Measurements from ENCODE around the gene RRP1.

Gene RRP1, protein sequence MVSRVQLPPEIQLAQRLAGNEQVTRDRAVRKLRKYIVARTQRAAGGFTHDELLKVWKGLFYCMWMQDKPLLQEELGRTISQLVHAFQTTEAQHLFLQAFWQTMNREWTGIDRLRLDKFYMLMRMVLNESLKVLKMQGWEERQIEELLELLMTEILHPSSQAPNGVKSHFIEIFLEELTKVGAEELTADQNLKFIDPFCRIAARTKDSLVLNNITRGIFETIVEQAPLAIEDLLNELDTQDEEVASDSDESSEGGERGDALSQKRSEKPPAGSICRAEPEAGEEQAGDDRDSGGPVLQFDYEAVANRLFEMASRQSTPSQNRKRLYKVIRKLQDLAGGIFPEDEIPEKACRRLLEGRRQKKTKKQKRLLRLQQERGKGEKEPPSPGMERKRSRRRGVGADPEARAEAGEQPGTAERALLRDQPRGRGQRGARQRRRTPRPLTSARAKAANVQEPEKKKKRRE

DNA sequence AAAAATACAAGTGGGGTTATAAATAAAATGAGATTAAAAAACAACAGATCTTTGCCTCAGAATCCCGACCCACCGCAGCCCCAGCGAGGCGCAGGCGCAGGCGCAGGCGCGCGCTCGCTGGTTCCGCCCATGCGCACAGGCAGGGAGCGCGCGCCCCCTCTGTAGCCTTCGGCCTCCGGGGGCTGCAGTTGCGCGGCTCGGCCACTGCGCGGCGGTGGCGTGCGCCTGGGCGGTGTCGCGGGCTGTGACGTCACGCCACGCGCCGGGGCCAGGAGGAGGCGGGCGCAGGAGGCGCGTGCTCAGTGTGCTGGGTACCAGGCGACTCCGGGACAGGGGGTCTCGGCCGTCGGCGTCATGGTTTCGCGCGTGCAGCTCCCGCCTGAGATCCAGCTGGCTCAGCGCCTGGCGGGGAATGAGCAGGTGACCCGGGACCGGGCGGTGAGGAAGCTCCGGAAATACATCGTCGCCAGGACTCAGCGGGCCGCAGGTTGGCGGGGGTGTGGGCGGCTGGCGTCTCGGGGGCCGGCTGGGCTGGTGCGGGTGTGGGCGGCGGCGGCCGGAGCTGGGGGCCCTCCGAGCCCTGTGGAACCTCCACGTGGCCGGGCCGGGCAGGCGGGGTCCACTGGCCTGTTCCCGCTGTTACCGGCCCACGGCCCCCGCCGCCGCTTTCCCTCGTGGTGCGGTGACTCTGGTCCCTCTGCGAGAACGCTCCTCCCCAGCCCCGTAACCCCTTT, at the start of gene RRP1:
RRP1 (plus strand) TSS at position 302 of the 734 bp plus-strand sequence; CDS start at position 355, 53 bp downstream.
- peak; percentile 92 to 93 for DNase-seq

DNA sequence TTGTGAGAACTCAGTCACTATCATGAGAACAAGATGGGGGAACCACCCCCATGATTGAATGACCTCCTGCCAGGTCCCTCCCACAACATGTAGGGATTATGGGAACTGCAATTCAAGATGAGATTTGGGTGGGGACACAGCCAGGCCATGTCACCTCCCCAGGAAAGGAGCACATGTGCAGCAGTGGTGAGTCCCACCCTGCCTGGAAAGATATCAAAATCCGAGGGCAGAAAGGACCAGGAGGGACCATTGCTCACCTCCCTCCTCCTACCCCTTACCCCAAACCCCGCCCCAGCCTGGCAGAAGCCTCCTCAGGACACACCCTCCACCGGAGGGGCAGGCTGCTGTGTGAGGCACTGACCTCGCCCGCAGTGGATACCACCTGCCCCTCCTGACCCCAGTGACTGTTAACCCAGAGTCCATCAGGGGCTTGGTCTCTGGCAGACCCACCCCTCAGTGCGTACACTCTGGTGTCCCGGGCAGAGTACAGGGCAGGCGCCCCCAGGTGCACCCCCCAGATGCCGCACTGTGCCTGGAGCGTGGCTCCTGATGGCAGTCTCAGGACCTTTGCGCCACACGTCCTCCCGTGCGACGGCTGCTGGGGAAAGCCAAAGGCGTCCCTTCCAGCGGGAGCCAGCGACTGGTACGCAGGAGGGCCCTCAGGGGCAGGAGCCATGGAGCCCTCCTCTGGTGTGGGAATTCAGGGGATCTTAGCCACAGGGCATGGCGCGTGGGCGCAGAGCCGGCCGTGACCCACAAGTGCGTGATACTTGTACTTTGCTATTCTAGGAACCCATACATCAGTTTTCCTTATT, 49.5 kb upstream of the RRP1 start:
- DNase-seq: no peak

DNA sequence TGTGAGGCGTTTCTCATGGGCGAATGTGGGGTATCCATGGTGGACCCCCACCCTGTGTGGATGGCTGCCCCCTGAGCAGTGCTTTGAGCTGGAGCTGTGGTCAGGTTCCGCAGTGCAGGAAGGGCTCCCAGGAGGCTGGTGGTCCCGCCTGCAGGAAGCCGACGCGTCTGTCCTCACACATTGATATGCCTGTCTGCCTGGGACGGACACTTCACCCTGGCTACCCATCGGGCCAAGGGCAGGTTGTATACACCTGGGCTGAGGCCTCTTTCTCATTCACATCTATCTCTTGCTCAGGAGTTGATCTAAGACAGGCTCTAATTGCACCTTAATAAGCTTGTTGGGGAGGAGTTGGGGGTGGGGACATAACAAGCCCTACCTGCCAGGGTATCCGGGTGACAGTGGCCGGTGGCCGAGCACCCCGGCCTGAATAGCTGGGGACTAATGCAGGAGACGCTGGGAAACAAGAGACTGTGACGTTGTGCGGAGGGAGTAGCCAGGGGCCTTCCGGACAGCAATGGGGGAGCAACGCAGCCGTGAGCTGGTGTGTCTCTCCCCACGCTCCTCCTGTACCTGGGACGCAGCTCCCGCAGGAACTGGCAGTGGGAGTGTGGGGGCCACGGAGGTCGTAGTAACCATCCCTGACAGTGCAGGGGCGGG, 48.8 kb upstream of the RRP1 start:
- DNase-seq: no peak

DNA sequence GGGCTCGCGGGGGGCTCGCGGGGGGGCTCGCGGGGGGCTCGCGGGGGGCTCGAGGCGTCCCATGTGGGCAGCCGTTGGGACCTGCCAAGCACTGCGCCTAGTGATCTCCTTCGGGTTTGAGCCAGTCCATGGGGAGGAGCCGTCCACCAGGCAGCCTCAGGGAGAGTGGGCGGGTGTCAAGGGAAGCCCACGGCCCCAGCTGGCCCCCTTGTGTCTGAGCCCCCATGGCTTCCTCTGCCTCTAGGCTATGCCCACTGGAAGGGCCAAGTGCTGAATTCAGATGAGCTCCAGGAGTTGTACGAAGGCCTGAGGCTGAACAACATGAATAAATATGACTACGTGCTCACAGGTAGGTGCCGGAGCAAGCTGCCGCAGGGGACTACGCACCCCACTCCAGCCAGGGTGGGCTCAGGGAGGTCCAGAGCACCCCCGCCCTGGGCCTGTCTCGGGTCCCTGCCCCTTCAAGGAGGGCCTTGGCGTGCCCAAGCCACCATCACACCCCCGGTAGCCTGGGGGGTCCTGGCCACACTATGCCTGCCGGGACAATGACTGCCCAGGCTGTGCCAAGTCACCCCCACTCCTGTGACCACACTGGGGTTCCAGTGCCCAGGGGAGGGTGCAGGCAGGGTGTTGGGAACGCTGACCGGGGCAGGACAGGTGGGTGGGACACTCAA, 47.8 kb upstream of the RRP1 start:
- DNase-seq: no peak

DNA sequence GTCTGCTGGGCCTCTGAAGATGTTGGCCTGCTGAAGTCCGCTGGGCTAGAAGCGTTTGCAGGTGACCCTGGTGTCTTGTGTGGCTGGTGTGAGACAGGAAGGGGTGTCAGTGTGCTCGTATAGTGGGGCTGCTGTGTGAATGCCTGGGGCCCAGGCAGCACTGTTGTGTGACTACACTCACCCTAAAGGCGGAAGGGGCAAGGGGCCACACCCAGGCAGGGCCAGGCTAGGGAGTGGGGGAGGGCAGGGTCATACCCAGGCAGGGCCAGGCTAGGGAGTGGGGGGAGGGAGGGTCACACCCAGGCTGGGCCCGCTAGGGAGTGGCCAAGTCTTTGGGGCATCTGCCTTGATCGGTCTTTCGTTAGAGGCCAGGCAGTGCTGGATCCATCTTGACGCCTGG, 45.4 kb upstream of the RRP1 start:
- no peak for DNase-seq

DNA sequence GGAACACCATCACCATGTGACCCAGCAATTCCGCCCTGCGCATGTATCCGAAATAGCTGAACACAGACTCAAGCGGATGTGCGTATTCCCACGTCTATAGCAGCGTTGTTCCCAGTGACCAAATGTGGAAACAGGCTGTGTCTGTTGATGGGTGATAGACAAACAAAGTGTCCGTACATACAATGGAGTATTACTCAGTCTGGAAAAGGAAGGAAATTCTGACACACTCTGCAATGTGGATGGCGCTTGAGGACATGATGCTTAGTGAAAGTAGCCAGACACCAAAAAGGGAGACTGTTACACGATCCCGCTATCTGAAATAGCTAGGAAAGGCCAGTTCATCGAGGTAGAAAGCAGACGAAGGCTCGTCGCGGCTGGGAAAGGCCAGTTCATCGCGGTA, 44.7 kb upstream of the RRP1 start:
- DNase-seq: no peak

DNA sequence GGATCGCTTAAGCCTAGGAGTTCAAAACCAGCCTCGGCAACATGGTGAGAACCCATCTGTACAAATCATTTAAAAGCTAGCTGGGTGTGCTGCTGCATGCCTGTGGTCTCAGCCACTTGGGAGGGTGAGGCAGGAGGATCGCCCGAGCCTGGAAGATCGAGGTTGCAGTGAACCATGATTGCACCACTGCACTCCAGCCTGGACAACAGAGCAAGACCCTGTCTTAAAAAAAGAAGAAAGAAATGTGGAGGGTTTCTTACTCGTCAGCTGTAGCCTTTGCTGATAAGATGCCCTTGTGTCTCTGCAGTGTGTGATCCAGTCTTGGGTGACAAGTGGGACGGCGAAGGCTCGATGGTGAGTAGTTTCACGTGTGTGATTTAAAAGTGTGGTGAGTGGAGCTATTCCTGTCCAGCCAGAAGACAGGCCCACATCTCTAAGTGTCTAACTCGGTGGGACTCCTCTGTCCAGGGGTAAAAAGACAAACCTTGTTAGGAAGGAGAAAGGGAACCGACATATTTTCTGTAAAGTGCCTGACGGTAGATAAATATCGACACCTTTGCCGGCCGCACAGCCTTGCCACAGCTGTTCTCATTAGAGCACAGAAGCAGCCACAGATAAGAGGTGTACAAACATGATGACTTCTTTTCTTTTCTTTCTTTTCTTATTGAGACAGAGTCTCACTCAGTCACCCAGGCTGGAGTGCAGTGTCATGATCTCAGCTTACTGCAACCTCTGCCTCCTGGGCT, 43.4 kb upstream of the RRP1 start:
- DNase-seq: no peak

DNA sequence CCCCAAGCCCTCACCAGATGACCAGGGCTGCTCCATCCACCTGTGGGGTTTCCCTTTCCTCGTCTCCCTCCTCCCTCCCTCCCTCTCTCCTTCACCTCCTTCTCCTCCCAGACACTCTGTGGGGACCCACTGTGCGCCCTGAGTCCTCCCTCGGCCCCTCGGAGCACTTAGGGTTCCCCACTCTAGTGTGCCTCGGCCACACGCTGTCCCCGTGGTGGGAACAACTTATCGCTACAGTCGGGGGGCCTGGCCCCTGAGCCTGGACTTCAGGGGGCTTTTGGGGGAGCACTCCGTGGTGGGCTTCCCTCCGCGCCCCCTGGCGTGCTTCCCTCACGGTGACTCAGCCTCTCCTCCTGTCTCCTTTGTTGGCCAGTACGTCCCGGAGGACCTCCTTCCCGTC, 40.8 kb upstream of the RRP1 start:
- DNase-seq: no peak

DNA sequence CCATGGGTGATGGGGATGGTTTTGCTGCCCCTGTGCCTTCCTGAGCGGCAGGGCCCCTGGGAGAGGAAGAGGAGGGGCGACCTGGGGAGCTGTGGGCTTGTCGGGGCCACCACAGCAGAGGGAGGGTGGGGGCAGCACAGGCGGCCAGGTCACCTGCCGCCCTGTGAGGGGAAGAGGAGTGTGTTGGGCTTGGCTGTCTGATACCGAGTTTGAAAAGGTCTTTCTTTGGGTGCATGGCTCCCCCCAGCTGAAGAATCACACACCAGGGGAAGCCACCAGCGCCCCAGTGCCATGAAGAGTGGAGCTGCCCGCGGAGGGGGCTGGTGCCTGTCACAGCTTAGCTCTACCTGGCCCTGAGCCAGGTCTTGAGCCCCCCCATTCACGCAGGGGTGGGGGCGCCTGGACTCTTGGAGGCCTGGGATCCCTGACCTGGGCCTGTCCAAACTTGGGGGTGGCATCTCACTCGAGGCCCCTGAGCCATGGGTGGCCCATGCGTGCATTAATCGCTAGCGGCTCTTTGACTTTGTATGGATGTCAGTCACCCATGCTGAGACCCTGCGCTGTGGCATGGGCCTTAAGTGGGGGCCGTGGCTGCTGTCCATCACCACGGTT, 39.6 kb upstream of the RRP1 start:
- no peak for DNase-seq

DNA sequence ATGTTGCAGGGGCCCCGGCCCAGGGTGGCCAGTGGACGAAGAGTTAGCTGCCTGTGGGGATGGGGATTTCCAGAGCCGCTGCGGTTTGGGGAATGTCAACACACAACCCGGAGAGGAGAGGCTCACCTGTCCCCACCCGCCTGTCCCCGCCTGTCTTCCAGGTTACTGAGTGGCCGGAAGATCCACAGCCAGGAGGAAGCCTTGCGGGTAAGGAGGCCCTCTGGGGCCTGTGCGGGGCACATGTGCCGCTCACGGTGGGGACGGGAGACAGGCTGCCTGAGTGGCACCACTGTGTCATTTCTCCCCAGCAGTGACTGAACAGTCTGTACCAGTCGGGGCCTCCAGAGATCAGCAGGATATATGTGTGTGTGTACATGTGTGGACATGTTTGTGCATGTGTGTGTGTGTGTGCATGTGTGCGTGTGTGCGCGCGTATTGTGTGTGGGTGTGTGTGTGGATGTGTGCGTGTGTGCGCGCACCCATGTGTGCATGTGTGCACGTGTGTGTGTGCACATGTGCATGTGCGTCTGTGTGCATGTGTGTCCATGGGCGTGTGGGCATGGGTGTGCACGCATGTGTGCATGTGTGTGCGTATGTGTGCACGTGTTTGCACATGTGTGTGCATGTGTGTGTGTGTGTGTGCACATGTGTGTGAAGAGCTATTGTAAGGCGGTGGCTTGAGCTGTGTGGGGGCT, 38.9 kb upstream of the RRP1 start:
- no peak for DNase-seq

DNA sequence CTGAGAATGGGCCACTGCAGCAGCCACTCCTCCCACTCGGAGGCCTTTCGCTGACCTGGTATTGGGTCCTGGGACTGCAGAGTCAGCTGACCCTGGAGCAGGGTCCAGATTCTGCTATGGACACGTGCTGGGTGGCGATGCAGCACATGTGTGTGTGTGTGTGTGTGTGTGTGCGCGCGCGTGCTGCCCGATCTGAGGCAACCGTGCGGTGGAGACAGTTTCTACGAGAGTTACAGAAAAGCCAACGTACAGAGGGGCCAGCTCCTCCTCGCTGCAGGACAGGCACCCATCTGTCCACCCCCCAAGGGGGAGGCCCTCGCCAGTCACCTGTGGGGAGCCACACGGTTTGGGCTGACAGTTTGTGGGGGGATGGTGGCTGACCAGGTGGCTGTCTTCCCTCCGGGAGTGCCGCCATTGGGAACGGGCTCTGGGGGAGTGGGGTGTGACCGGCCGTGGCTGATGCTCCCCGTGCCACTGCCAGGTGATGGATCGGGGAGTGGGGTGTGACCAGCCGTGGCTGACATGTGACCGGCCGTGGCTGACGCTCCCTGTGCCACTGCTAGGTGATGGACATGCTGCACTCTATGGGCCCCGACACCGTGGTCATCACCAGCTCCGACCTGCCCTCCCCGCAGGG, 37.3 kb upstream of the RRP1 start:
- no peak for DNase-seq

DNA sequence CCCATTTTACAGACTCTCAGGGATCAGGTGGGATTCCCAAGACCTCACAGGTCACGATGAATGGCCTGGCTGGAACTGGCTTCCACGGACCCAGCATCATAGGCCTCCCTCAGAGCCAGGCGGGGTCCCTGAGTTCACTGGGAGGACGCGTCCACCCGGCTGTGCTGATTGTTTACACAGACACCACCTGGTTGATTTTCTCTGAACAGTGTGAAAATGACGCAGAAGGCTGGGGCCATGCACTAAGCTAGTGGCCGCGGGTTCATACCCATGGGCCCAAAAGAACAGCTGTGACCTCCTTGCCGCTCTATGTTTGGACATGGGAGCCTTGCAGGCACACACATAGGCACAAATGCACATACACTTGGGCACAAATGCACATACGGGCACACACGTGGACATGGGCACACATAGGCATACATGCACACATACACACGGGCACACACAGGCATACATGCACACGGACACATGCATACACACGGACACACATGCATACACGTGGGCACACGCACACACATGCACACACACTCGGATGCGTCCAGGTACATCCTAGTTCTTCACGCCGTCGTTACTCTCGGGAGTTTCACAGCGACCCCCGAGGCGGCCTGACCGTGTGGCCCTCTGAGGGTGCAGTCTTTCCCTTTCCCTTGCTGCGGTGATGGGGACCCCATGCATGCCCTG, 36.5 kb upstream of the RRP1 start:
- DNase-seq: no peak

DNA sequence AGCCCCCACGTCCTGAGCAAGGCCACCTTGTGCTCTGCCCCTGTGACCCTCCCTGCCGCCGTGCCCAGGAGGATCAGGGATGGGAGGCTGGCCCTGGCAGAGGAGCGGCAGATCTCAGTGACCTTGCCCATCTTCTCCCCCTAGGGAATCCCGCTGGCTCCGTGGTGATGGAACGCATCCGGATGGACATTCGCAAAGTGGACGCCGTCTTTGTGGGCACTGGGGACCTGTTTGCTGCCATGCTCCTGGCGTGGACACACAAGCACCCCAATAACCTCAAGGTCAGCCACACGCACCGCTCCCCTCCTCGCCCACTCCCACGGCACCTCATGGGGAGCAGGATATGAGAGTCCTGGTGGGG, 36.0 kb upstream of the RRP1 start:
- no peak for DNase-seq

DNA sequence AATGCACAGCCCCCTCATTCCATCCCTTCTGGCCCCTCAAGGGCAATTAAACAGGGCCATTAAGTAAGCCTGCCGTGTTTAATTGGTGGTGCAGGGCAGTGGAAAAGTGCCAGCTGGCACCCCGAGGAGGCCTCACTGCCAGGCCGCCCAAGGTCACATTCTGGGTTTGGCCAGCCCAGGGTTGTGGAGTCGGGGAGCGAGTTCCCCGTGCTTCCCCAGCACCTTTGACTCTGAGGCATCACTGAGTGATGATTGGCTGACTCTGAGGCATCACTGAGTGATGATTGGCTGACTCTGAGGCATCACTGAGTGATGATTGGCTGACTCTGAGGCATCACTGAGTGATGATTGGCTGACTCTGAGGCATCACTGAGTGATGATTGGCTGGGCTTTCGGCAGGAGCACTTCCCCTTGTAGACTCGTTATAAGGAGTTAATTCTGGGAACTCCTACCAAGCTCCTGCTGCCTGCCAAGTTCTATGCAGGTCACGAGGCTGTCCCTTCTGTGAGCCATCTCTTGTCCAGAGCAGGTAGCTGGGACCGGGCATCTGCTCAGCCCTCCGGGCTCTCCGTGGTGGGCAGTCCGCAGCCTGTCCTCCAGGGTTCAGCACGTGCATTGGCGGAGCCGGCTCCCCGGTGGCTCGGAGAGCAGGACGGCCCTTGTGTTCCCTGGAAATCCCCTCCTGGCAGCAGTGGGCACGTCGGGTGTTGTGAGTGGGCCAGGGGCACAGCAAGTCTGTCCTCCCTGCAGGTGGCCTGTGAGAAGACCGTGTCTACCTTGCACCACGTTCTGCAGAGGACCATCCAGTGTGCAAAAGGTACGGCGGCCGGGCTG, 34.2 kb upstream of the RRP1 start:
- no peak for DNase-seq

DNA sequence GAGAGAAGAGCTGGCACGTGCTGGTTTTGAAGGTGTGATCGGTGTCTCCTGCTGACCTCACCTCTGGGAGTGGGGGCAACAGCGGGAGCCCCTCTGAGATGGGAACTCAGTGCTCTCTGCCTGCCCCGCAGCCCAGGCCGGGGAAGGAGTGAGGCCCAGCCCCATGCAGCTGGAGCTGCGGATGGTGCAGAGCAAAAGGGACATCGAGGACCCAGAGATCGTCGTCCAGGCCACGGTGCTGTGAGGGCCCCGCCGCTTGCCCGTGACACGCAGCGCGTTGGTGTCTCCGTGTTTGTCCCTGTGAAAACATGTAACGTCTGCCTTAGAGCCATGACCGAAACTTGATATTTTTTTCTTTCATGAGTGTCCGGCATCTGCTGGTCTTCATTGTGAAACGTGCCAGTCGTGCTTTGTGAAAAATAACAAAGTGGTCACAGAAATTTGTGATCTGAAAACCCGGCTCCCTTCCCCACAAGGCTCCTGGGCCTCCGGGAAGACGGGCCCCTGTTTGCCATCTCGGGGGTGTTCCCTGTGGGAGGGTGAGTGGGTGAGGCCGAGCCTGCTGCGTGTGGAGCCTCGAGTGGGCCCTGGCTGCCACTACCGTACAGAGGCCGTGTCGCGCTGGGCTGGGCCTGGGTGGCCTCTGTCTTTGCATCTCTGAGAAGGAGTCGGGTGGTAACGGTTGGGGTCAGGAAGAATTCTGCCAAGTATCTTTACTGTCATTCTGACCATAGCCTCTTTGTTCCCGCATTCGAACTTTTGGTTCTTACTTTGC, 33.4 kb upstream of the RRP1 start:
- DNase-seq: no peak

DNA sequence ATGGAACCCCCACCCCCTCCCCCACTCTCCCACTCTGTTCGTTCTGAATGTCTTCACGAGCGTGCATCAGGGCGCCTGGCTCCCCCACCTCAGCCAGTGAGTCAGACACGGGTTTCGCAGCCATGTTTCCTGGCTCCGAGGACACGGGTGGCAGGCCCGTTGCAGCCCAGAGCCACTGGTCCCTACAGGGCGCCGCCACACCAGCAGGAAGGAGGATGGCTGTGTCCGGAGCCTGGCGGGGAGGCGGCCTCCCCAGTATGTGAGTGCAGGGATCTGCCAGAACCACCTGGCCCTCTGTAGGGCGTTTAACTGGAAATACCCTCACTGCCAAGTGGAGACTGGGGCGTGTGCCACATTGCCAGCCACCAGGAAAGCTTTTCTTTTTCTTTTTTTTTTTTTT, 31.8 kb upstream of the RRP1 start:
- no peak for DNase-seq

DNA sequence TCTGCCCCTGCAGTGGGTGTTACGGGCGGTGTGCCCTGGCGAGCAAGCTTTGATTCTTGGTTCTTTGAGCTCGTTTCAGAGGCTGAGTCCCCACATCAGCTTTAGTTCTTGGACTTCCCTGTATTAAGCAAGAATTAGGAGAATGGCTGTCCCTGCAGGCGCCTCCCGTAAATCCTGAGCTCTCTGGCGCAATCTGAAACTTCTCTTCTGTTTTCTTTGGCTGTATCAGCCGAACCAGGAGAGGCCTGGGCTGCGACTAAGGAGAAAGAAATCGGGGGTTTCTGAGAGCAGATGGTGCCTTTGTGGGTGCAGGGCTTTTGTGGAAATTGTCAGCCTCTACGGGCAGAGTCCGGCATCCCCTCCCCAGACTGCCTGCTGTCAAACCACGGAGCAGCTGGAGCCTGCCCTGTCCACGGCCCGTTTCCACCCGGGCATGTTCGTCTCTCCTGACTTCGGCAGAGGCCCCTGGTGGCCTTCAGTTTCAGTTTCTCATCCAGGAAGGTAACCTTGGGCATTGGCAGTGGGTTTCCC, 31.2 kb upstream of the RRP1 start:
- DNase-seq: no peak

Data from activated CD4-positive, alpha-beta T cell treated with anti-CD3 and anti-CD28 coated beads, Interleukin-2, amount 50 U/mL, for 48 hours (primary cell).